Fibroblast of skin of back (primary cell): ENCODE measurements around the gene ZNF581.
A peak's percentile ranks its signal among the peaks of the same experiment; 100 is the strongest.

Source experiments
- DNase-seq: peaks from one replicate; pipeline ENCODE4 v3.0.0-alpha.2; 2013

The ZNF581 gene

DNA sequence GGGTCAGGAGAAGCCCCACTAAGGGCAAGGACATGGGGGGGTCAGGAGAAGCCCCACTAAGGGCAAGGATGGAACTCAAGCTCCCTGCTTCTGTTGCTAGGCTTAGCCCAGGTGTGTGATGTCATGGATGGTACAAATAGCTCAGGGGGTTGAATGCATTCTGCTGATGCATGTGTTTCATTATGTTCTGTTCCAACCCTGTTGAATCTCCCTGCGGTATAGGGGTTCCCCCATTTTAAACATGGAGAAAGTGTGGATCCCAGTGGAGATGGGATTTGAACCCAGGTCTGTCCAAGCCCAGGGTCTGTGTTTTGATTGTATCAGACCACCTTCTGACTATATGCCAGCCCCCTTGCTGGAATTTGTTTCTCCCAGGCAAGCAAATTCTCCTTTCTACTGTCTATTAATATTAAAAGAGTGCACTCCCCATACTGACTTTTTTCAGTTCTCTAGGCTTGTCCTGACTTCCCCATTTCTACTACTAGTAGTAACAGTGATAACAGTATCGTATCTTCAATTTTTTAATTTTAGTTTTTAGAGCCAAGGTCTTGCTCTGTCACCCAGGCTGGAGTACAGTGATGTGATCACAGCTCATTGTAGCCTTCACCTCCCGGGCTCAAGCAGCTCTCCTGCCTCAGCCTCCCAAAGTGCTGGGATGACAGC lies 31.3 kb upstream of the ZNF581 start:
- no peak for DNase-seq

DNA sequence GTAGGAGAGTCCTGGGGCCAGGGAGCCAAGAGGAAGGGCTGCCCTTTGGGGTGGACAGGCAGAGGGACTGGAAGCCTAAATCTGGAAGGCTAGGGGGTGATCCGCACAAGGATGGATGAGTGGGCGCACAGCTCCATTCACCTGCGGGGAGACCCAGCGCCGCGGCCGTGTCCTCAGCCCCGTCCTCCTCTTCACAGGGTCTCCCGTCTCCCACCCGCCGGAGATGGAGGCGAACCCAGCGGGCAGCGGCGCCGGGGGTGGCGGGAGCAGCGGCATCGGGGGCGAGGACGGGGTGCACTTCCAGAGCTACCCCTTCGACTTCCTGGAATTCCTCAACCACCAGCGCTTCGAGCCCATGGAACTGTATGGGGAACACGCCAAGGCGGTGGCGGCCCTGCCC lies 30.1 kb upstream of the ZNF581 start:
- no peak for DNase-seq

DNA sequence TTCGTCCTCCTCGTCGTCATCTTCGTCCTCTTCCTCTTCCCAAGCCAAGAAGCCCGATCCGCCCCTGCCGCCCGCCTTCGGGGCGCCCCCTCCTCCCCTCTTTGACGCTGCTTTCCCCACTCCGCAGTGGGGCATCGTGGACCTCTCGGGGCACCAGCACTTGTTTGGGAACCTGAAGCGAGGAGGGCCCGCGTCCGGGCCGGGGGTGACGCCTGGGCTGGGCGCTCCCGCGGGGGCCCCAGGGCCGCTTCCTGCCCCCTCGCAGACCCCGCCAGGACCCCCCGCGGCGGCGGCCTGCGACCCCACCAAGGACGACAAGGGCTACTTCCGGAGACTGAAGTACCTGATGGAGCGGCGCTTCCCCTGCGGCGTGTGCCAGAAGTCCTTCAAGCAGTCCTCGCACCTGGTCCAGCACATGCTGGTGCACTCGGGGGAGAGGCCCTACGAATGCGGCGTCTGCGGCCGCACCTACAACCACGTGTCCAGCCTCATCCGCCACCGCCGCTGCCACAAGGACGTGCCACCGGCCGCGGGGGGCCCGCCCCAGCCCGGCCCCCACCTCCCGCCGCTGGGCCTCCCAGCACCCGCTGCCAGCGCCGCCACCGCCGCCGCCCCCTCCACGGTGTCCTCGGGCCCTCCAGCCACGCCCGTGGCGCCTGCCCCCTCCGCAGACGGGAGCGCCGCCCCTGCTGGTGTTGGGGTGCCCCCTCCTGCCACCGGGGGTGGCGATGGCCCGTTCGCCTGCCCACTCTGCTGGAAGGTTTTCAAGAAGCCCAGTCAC lies 29.3 kb upstream of the ZNF581 start:
- no peak for DNase-seq

DNA sequence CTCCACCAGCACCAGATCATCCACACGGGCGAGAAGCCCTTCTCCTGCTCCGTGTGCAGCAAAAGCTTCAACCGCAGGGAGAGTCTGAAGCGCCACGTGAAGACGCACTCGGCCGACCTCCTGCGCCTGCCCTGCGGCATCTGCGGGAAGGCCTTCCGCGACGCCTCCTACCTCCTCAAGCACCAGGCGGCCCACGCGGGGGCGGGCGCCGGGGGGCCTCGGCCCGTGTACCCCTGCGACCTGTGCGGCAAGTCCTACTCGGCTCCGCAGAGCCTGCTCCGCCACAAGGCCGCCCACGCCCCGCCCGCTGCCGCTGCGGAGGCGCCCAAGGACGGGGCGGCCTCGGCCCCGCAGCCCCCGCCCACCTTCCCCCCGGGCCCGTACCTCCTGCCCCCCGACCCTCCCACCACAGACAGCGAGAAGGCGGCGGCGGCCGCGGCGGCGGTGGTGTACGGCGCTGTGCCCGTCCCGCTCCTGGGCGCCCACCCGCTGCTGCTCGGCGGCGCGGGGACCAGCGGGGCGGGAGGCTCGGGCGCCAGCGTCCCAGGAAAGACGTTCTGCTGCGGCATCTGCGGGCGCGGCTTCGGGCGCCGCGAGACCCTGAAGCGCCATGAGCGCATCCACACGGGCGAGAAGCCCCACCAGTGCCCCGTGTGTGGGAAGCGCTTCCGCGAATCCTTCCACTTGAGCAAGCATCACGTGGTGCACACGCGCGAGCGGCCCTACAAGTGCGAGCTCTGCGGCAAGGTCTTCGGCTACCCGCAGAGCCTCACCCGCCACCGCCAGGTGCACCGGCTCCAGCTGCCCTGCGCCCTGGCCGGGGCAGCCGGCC lies 28.5 kb upstream of the ZNF581 start:
- DNase-seq, result no peak

DNA sequence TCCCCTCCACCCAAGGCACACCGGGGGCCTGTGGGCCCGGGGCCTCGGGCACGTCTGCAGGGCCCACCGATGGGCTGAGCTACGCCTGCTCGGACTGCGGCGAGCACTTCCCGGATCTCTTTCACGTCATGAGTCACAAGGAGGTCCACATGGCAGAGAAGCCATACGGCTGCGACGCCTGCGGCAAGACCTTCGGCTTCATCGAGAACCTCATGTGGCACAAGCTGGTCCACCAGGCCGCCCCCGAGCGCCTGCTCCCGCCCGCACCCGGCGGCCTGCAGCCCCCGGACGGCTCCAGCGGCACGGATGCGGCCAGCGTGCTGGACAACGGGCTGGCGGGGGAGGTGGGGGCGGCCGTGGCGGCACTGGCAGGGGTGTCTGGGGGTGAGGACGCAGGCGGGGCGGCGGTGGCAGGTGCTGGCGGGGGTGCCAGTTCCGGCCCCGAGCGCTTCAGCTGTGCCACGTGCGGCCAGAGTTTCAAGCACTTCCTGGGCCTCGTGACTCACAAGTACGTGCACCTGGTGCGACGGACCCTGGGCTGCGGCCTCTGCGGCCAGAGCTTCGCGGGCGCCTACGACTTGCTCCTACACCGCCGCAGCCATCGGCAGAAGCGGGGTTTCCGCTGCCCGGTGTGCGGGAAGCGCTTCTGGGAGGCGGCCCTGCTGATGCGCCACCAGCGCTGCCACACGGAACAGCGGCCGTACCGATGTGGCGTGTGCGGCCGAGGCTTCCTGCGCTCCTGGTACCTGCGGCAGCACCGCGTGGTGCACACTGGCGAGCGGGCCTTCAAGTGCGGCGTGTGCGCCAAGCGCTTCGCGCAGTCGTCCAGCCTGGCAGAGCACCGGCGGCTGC lies 27.7 kb upstream of the ZNF581 start:
- no peak for DNase-seq

DNA sequence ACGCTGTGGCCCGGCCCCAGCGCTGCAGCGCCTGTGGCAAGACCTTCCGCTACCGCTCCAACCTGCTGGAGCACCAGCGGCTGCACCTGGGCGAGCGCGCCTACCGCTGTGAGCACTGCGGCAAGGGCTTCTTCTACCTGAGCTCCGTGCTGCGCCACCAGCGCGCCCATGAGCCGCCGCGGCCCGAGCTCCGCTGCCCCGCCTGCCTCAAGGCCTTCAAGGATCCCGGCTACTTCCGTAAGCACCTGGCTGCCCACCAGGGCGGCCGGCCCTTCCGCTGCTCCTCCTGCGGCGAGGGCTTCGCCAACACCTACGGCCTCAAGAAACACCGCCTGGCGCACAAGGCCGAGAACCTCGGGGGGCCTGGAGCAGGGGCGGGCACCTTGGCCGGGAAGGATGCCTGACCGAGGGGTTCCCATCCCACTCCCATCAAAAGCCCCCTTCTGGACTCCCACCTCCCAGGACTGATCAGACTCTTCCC lies 27.0 kb upstream of the ZNF581 start:
- DNase-seq, result no peak

DNA sequence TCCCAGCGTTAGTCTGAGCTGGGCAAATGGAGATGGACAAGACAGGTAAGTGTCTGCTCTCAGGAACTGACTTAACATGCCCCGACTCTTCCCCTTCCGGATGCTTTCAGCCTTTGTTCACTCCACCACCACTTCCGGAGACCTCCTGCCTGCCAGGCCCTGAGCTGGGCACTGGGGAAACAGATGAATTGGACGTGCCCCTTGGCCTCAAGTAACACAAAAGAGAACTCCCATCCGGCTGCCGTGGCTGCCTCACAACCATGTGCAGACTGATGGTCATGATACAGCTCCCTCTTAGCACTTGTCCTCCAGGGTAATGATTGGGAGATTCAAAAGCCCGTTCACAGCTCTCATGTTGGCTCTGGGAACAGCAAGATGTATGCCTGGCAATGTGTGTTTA lies 26.0 kb upstream of the ZNF581 start:
- no peak for DNase-seq

DNA sequence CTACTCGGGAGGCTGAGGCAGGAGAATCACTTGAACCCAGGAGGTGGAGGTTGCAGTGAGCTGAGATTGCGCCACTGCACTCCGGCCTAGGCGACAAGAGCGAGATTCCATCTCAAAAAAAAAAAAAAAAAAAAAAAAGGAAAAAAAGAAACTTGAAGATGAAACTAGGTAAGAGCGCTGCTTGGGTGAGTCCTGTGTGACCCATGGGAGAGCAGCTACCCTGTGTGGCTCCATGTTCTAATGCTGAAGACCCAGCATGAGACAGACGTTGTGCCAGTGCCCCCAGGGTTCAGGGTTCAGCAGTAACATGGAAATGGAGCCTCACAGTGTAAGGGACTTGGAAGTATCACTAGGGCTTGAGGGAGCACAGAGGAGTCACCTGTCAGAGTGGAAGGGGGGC lies 25.0 kb upstream of the ZNF581 start:
- DNase-seq, result no peak

DNA sequence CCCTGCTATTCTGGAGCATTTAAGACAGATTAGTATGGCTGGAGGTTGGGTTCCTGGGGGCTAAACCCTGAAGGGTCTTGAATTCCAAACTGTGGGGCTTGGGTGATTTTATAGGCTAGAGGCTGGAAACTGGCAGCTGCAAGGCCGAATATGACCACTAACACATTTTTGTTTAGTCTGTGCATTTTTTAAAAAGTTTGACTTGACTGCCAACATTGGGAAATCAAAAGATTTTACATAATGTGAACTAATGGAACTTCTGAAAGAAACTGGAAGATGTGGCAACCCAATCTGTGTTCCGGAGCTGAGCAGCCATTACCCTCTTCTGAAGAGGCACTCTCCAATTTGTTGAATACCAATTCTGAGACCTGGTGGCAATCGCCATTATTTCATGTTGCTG lies 24.2 kb upstream of the ZNF581 start:
- DNase-seq, result no peak

DNA sequence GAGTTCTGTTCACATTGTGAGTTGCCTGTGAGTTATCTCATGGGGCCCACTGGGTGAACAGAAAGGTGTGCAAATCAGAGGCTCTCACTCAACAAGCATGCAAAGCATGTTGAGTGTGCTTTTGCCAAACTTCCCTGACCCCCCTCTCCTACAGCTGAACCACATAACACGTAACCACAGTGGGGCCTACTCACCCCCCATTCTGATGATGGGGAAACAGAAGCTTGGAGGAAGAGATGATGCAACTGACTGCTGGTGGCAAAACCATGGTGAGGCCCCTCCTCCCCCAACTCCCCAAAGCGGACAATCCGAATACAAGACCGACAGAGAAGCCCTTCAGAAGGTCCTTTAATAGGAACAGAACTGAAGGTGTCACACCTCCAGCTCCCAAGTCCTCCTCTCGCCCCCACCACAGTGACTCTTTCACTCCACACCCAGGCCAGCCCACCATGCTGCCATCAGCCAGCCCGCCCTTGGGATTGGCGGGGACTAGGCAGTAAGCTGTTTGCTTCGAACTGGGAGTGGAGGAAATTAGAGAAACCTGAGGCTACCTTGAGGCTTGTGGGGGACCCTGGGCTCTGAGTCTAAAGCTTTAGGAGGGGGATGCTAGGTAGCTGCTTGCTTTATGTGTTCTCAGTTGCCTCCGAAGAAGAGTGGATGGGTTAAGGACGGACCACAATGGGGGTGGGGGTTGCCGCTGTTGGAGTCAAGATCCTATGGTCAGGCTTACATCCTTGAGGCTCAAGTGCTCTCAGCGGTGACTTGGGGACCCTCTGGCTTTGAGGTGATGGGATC lies 22.8 kb upstream of the ZNF581 start:
- DNase-seq, result no peak

DNA sequence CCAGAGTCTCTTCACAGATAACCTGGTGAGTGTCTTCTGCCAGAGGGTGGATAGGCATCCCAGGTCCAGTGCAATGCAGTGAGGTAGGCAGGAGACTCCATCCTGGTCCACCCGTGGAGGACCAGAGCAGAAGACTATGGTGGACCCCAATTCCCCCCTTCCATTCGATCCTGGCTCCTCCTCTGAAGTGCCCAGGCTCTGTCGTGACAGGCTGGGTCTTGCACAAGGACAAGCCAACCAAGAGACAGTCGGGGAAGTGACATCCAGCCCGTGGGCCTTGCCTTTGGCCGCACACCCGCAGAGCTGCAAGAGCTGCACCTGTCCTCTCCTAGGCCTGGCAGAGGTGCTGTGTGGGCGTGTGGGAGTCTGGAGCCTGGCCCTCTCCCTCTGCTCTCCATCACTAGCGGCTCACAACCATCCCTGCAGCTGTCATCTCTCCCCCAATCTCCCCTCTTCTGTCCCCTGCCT lies 22.2 kb upstream of the ZNF581 start:
- no peak for DNase-seq

DNA sequence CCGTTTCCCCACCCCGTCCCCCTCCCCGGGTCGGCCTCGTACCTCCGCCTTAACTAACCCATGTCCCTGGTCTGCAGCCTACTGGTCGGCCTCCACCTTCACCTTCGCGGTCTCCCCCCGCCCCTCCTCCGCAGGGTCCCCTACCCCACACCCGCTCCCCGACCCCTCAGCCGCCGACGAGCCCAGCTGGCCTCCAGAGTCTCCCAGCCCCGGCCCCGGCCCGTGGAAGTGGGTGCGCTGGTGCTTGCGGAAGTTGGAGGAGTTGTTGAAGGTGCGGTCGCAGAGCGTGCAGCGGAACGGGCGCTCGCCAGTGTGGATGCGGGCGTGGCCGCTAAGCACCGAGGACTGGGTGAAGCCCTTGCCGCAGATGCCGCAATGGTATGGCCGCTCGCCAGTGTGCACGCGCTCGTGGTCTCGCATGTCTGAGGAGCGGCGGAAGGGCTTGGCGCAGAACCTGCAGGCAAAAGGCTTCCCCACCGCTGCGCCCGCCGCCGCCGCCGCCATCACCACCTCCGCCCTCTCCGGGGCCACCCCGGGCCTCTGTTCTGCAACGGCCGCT lies 21.7 kb upstream of the ZNF581 start:
- no peak for DNase-seq

DNA sequence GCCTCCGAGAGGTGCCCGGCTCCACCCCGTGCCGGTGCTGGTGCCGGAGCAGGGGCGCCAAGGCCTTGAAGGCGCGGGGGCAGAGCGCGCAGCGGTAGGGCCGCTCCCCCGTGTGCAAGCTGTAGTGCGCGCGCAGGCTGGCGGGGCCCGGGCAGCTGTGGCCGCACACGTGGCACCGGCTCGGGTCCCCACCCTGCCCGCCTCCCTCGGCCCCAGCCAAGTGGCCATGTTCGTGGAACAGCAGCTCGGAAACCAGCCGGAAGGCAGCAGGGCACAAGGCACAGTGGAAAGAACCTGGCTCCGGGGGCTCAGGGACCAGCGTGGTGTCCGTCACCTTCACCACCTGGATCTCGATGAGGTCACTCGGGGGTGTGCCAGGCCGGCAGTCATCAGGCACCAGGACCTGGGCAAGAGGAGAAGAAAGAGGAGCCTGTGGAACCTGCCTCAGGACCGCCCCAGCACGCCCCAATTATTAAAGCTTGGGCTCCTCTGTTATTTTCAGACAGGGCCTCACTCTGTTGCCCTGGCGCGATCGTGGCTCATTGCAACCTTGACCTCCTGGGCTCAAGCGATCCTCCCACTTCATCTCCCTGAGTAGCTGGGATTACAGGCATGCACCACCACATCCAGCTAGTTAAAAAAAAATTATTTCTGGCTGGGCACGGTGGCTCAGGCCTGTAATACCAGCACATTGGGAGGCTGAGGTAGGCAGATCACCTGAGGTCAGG lies 21.0 kb upstream of the ZNF581 start:
- DNase-seq, result no peak

DNA sequence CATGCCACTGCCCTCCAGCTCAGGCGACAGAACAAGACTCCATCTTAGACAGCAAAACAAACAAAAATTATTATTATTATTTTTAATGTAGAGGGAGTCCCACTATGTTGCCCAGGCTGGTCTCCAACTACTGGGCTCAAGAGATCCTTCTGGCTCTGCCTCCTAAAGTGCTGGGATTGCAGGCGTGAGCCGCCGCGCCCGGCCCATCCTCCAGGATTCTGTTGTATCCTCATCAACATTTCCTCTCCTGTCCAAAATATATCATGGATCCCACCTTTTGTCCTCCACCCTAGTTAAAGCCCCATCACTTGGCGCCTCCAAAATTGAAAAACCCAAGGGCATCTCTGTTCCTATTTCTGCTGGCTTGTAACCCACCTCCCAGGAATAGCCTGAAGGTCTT lies 20.3 kb upstream of the ZNF581 start:
- no peak for DNase-seq

DNA sequence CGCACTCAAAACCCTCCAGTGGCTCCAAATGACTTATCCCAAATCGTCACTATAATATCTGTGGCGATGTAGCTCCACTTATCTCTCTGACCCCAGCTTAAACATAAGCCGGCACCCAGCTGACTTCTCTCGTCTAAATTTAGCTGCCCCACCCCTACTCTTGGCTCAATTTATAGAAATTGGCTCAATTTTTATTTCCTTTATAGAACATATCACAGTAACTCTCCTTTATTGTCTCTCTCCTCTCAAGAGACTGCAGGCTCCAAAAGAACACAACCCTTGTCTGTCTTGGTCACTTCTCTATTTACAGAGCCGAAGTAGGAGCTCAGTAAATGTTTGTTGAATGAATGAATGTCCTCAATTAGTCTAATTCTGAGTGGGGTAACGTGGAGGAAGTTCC lies 19.9 kb upstream of the ZNF581 start:
- no peak for DNase-seq

DNA sequence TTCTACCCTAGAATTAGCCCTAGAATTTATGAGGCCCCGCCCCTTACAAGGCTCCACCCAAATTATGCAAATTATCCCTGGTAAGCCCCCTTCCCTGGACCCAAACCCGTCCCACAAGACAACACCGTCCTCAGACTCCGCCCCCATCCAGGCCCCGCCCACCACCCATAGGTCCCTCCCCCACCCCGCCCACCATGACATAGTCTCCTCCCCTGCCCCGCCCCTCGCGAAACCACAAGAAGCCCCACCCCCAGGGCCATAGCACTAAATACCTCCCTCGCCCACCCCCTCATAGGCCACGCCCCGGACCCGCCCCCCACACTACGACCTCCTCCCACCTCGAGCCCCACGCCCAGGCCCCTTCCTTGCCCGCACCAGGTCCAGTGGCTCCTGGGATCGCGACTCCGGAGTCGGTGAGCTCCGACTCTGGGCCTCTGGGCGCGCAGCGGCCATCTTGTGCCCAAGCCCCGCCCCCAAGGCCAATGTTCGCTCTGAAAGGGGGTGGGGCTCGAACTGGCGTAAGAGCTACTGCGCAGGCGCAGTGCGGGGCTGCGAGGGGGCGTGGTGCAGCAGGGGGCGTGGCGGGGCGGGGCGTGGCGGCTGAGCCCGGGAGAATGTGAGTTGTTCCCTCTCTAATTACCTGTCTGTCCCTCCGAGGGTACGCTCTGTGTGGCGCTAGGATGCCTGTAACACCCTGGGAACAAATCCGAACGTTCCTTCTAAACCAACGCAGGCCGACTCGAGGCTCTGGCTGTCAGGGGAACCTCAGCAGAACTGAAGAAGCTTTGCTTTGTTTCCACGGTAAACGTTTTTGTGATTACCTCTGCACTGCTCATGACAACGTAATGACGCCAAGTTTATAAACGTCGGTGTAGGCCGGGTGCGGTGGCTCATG lies 19.1 kb upstream of the ZNF581 start, which contains the start of gene ZNF784:
Gene ZNF784 (minus strand): TSS at position 458 of the 895 bp plus-strand sequence. CDS start 5 bp downstream, at position 453.
- DNase-seq, result peak; percentile 86

DNA sequence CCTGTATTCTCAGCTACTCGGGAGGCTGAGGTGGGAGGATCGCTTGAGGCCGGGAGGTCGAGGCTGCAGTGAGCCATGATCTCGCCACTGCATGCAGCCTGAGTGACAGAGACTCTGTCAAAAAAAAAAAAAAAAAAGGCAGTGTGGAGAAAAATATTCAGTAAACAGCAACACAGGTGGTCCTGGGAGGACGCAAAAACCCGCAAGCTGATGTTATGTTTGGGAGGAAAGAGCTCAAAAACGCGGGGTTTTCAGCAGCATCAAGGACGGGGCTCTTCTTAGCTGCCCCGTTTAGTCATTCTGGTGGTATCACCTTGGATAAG lies 18.5 kb upstream of the ZNF581 start:
- no peak for DNase-seq

DNA sequence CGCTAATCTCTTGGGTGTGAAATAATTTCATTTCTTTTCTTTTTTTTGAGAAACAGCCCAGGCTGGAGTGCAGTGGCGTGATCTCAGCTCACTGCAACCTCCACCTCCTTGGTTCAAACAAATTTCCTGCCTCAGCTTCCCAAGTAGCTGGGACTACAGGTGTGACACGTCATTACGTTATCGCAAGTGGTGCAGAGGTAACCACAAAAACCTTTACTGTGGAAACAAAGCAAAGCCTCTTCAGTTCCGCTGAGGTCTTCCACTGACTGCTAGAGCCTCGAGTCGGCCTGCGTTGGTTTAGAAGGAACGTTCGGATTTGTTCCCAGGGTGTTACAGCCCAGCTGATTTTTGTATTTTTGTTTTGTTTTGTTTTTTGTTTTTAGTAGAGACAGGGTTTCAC lies 17.1 kb upstream of the ZNF581 start:
- DNase-seq, result no peak

DNA sequence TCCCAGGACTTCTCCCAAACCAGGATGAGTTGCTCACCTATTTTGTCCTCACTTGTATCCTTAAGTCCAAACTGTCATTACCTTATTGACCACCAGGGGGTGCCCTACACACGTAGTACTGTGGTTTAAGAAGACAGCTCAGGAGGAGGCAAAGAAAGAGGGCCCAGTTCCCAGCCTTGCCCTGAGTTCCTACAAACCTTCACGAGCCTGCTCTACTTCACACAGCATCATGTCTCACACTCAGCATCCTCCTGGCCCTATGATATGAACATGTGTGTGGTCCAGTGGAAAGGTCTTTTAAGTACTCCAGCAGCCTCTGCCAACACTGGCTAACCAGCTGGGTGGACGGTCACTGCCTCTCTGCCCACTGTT lies 11.0 kb upstream of the ZNF581 start:
- DNase-seq, result peak; percentile 88
